Mesothelial cell of epicardium (in vitro differentiated cells): ENCODE measurements around the gene ATF6B. TPM values are rescaled to one million over a fixed set of nuclear protein-coding genes. Genes with fewer than 3 reads are reported as not detected.

Source experiments
- DNase-seq, 2 experiments: peaks; one replicate each; pipeline ENCODE4 v3.0.0; 2021; ENCODE audit warnings: low spot score in 2 of 2; ENCODE audit not compliant: unreplicated experiment in 2 of 2
- H3K27ac Mint-ChIP-seq: 2 replicates; pipeline ENCODE4 v1.8.0; 2021; ENCODE audit warnings: mixed read lengths
- H3K27me3 Mint-ChIP-seq: 2 replicates; pipeline ENCODE4 v1.8.0; 2021; ENCODE audit warnings: low read depth, mixed read lengths
- H3K36me3 Mint-ChIP-seq: 2 replicates; pipeline ENCODE4 v1.8.0; 2021; ENCODE audit warnings: mixed read lengths
- H3K4me1 Mint-ChIP-seq: 2 replicates; pipeline ENCODE4 v1.8.0; 2021; ENCODE audit warnings: mixed read lengths
- H3K4me3 Mint-ChIP-seq: 2 replicates; pipeline ENCODE4 v1.8.0; 2021; ENCODE audit warnings: mild to moderate bottlenecking, moderate library complexity, mixed read lengths
- H3K9me3 Mint-ChIP-seq: 2 replicates; pipeline ENCODE4 v1.8.0; 2021; ENCODE audit warnings: mixed read lengths
- total RNA-seq: library from RNA; stranded (reverse); gene quantifications from 3 replicates; pipeline ENCODE4 v1.2.1, GENCODE V29; 2021
- TF ChIP-seq, protein P1 (sequence below): fragments of 200-600 bp; sonication (generic); IDR thresholded peaks from one replicate; pipeline ENCODE4 v1.5.0; 2021; ENCODE audit warnings: antibody characterized with exemption; ENCODE audit not compliant: unreplicated experiment

The ATF6B gene
- total RNA-seq, 1 donor from 2014 or later, result 96.3 TPM

DNA sequence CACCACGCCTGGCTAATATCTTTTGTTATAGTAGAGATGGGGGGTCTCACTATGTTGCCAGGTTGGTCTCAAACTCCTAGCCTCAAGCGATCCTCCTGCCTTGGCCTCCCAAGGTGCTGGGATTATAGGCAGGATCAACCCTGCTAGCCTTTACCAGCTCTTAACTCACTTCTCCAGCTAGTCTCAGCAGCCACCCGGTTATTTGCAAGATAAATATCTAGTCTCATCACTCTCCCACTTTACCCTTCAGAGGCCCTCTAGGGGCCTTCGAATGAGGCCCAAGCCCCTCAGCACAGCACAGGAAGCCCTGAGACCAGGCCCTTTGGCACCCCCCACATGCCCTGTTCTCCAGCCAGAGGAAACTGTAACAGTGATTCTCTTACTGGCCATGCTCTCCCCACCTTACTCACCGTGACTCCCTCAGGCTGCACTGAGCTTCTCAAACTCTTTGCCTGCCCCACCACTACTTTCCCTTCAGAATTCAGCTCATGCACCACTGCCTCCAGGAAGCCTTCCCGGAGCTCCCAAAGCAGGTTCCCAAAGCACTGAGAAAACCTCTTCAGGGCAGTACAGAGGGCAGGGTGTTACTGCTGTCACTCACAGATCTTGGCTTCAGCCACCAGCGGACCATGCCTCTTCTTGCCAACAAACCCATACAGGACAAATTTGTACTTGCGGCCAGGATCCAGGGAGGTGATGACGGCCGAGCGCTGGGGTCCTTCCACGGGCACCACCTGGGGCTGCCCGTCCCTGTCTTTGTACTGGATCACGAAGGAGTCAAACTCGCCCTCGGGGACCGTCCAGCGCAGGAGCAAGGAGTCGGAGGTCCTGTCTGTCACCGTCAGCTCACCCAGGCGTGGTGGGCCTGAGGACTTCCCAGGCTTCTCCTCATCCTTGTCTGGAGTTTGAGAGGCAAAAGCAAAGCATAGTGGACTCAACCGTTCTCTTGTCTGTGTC is 44.0 kb downstream of the ATF6B start:
- Mint-ChIP-seq H3K4me3 (no peak overlapping the region), H3K4me1 (peaks cover 20% of the 10 kb centered on the region), H3K9me3 (no peaks in the 10 kb centered on the region), H3K36me3 (no peaks in the 10 kb centered on the region), H3K27ac (no peak overlapping the region), H3K27me3 (peaks cover 26% of the 10 kb centered on the region)
- TF ChIP-seq, protein P1, sequence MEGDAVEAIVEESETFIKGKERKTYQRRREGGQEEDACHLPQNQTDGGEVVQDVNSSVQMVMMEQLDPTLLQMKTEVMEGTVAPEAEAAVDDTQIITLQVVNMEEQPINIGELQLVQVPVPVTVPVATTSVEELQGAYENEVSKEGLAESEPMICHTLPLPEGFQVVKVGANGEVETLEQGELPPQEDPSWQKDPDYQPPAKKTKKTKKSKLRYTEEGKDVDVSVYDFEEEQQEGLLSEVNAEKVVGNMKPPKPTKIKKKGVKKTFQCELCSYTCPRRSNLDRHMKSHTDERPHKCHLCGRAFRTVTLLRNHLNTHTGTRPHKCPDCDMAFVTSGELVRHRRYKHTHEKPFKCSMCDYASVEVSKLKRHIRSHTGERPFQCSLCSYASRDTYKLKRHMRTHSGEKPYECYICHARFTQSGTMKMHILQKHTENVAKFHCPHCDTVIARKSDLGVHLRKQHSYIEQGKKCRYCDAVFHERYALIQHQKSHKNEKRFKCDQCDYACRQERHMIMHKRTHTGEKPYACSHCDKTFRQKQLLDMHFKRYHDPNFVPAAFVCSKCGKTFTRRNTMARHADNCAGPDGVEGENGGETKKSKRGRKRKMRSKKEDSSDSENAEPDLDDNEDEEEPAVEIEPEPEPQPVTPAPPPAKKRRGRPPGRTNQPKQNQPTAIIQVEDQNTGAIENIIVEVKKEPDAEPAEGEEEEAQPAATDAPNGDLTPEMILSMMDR, result no peak
- no peak for DNase-seq

DNA sequence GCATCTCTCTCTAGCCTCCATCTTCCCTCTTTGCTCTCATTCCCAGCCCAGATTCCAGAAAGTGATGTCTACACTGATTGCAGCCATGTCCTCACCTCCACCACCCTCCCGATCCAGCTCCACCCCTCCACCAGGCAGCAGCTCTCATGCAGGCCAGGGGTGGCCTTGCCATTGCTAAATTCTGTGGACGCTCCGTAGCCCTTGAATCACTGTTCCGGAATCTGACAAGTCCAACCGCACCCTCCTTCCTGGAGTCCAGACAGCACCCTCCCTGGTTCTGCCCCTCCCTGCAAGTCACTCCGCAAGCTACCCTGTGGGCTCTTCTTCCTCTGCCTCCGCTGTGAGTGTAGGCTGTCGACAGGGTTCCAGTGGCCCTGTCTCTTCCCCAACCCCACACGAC is 45.1 kb downstream of the ATF6B start:
- Mint-ChIP-seq H3K4me1 (peaks cover 20% of the 10 kb centered on the region), H3K9me3 (no peaks in the 10 kb centered on the region), H3K4me3 (no peak overlapping the region), H3K27me3 (peaks cover 25% of the 10 kb centered on the region), H3K27ac (no peak overlapping the region), H3K36me3 (no peaks in the 10 kb centered on the region)
- no peak for DNase-seq
- TF ChIP-seq, protein P1, result no peak

DNA sequence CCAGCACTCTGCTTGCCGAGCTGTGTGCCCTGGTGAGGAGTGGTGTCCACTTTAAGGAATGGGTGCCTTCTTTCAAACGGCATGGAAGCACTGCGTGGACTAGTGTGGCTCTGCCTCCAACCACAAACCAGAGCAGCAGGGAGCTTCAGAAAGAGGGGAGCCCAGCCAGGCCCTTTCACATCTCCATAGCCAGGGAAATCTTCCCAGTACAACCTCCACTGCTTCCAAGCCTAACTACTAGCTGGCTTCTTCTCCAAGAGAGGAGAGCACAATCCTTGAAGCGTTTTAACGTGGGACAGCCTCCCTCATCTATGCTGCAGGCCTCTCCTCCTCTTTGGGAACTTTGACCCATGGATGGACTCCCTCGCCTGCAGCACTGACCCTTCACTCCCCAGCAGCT is 45.6 kb downstream of the ATF6B start:
- no peak overlapping the region for H3K4me3 Mint-ChIP-seq
- H3K27me3 Mint-ChIP-seq, result peaks cover 25% of the 10 kb centered on the region
- H3K27ac Mint-ChIP-seq, result no peak overlapping the region
- no peaks in the 10 kb centered on the region for H3K9me3 Mint-ChIP-seq
- peaks cover 20% of the 10 kb centered on the region for H3K4me1 Mint-ChIP-seq
- TF ChIP-seq, protein P1, result no peak
- H3K36me3 Mint-ChIP-seq, result no peaks in the 10 kb centered on the region
- DNase-seq, result no peak

DNA sequence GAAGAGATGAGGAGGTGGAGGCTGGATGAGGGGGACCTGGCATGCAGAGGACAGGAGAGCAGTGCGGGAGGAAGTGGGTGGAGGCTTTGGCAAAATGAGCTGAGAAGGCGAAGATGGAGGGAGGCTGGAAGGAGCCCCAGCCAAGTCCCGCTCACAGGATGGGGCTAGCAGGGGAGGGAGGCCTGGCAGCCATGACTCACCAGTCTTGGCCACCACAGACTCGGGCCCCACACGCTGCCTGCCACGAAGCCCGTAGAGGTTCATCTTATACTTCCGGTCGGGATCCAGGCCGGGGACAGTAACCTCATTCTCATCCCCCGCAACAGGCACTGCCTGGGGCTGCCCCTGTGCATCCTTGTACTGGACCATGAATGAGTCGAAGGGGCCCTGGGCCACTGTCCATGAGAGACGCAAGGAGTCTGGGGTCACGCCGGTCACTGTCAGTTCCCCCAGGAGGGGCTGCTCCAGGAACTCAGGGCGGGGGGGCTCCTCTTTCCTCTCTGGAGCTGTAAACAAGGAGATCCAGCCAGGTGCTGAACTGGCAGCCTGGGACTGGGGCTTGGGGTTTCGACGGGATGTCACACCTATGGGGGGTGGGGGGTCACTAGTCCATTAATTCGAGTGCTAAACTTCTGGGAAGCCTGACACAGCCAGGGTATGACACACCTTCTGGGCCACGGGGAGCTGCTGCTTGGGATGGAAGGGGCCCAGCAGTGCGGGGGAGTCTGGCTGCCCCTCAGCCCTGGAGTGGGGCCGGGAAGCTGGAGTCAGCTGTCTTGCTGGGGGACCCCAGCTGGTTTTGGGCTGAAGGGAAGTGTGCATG is 46.7 kb downstream of the ATF6B start:
- H3K9me3 Mint-ChIP-seq, result no peaks in the 10 kb centered on the region
- peaks cover 19% of the 10 kb centered on the region for H3K27me3 Mint-ChIP-seq
- peaks cover 20% of the 10 kb centered on the region for H3K4me1 Mint-ChIP-seq
- H3K27ac Mint-ChIP-seq, result no peak overlapping the region
- no peak overlapping the region for H3K4me3 Mint-ChIP-seq
- TF ChIP-seq, protein P1, result no peak
- DNase-seq, result no peak
- H3K36me3 Mint-ChIP-seq, result no peaks in the 10 kb centered on the region

DNA sequence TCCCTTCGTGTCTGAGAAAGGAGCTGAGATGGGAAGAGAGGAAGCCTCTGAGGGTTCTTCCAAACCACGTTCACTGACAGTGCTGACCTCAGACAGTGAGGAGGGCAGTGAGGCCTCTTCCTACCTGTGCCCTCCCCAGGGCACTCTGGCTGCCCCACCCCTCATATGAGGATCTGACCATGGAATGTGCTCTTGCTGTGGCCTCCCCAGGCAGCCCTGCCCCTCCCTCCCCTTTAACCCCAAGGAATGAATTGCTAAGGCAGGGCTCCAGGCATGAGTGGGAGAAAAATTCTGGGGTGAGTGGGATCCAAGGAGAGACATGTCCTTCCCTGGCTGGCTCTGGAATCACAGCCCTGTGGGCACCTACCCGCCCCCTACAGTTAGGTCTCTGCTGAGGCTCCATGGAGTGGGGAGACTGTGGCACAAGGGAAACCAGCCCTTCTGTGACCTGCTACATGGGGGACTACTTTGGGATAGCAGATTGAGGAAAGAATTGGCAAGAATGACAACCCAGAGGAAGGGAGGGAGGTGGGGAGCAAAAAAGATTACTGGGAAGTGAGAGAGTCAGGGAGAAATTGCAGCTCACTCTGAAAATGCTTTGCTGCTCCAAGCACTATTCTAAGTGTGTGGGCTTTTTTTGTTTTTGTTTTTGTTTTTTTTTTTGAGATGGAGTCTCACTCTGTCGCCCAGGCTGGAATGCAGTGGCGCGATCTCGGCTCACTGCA is 48.3 kb downstream of the ATF6B start:
- TF ChIP-seq, protein P1, result no peak
- peaks cover 7% of the 10 kb centered on the region for H3K27me3 Mint-ChIP-seq
- peaks cover 30% of the 10 kb centered on the region for H3K4me1 Mint-ChIP-seq
- H3K27ac Mint-ChIP-seq, result no peak overlapping the region
- no peak for DNase-seq
- no peaks in the 10 kb centered on the region for H3K36me3 Mint-ChIP-seq
- H3K9me3 Mint-ChIP-seq, result no peaks in the 10 kb centered on the region
- H3K4me3 Mint-ChIP-seq, result no peak overlapping the region
